OCI-LY3 (cell line): ENCODE measurements around the gene RASEF.

Experiments used
- H2AFZ ChIP-seq: fragments of 200-600, 300-600 bp; shearing (Covaris generic); 2 replicates; pipeline ENCODE4 v1.6.0; 2014; ENCODE audit warnings: antibody characterized with exemption, low read depth, low read length
- H3K27ac ChIP-seq: fragments of 200-600, 300-600 bp; sonication (generic); 2 replicates; pipeline ENCODE4 v1.5.1; 2014; ENCODE audit warnings: mild to moderate bottlenecking, low read length, moderate library complexity, mixed read lengths
- H3K27me3 ChIP-seq: fragments of 200-600, 300-600 bp; sonication (generic); 2 replicates; pipeline ENCODE4 v1.6.1; 2014; ENCODE audit warnings: low read depth, low read length, mixed read lengths
- H3K36me3 ChIP-seq: fragments of 200-600, 300-600 bp; sonication (generic); replicated peaks from 2 replicates; pipeline ENCODE3; 2014; ENCODE audit warnings: low read depth, low read length, mixed read lengths
- H3K4me1 ChIP-seq: fragments of 300-600, 200-600 bp; sonication (generic); 2 replicates; pipeline ENCODE4 v1.6.1; 2014; ENCODE audit warnings: low read length, mixed read lengths
- H3K4me2 ChIP-seq: fragments of 200-600, 300-600 bp; sonication (generic); 2 replicates; pipeline ENCODE4 v1.6.1; 2014; ENCODE audit warnings: low read length, mixed read lengths
- H3K4me3 ChIP-seq: fragments of 300-600, 200-600 bp; sonication (generic); 2 replicates; pipeline ENCODE4 v1.5.1; 2014; ENCODE audit warnings: antibody characterized with exemption, mild to moderate bottlenecking, low read length, moderate library complexity
- H3K79me2 ChIP-seq: fragments of 300-600, 200-600 bp; shearing (Covaris generic); 2 replicates; pipeline ENCODE4 v1.6.1; 2014; ENCODE audit warnings: mild to moderate bottlenecking, low read length, mixed read lengths
- H3K9ac ChIP-seq: fragments of 300-600, 200-600 bp; shearing (Covaris generic); 2 replicates; pipeline ENCODE4 v1.6.0; 2014; ENCODE audit warnings: mild to moderate bottlenecking, low read length, moderate library complexity
- H3K9me3 ChIP-seq: fragments of 200-600, 300-600 bp; shearing (Covaris generic); 2 replicates; pipeline ENCODE4 v1.6.1; 2014; ENCODE audit warnings: low read length, mixed read lengths; ENCODE audit not compliant: insufficient read depth
- H4K20me1 ChIP-seq: fragments of 200-600, 300-600 bp; sonication (generic); 2 replicates; pipeline ENCODE4 v1.6.1; 2016; ENCODE audit warnings: low read length, mixed read lengths; ENCODE audit not compliant: insufficient read depth
- CTCF ChIP-seq: fragments of 200-600, 300-600 bp; sonication (generic); IDR thresholded peaks from 2 replicates; pipeline ENCODE4 v1.5.1; 2014; ENCODE audit warnings: antibody characterized with exemption, low read length, low read depth
- EZH2phosphoT487 ChIP-seq: fragments of 200-600 bp; shearing (Covaris generic); IDR thresholded peaks from 2 replicates; pipeline ENCODE4 v1.6.1; 2018; ENCODE audit warnings: antibody characterized with exemption, mixed run types, low read depth

The RASEF gene

GRCh38 chr9:83005361-83005760, 57.6 kb downstream of the RASEF start:
- TF ChIP-seq EZH2phosphoT487 (no peak), CTCF (no peak)

GRCh38 chr9:83002329-83002728, 60.6 kb downstream of the RASEF start:
- Histone ChIP-seq H3K36me3 (no peaks in the 10 kb centered on the region), H3K9me3 (no peaks in the 10 kb centered on the region), H3K4me3 (no peak overlapping the region), H3K79me2 (no peaks in the 10 kb centered on the region), H3K4me1 (peaks cover 10% of the 10 kb centered on the region), H4K20me1 (no peaks in the 10 kb centered on the region), H3K27ac (no peak overlapping the region), H3K9ac (no peak overlapping the region), H3K27me3 (no peaks in the 10 kb centered on the region), H2AFZ (no peak overlapping the region), H3K4me2 (no peak overlapping the region)
- TF ChIP-seq EZH2phosphoT487 (no peak), CTCF (no peak)

More at GRCh38 chr9:83005361-83005760, 57.6 kb downstream of the RASEF start:
- peaks cover 10% of the 10 kb centered on the region for H3K4me1 ChIP-seq
- no peak overlapping the region for H3K4me2 ChIP-seq
- H3K36me3 ChIP-seq, result no peaks in the 10 kb centered on the region
- H3K9ac ChIP-seq, result no peak overlapping the region
- no peaks in the 10 kb centered on the region for H4K20me1 ChIP-seq
- H3K27ac ChIP-seq, result no peak overlapping the region
- H3K4me3 ChIP-seq, result no peak overlapping the region
- 0 out of 2 replicates have a peak, but pooled peaks cover 3% of the 10 kb centered on the region for H3K27me3 ChIP-seq
- no peaks in the 10 kb centered on the region for H3K9me3 ChIP-seq
- no peaks in the 10 kb centered on the region for H3K79me2 ChIP-seq
- H2AFZ ChIP-seq, result no peak overlapping the region

GRCh38 chr9:83000765-83001164, 62.2 kb downstream of the RASEF start:
- Histone ChIP-seq H3K36me3 (no peaks in the 10 kb centered on the region), H3K4me1 (peaks cover under 1% of the 10 kb centered on the region; the same call in 1 of the 2 replicates), H3K27ac (no peak overlapping the region), H3K4me2 (no peak overlapping the region), H3K79me2 (no peaks in the 10 kb centered on the region), H4K20me1 (no peaks in the 10 kb centered on the region), H3K4me3 (no peak overlapping the region), H3K9me3 (no peaks in the 10 kb centered on the region), H3K27me3 (no peaks in the 10 kb centered on the region), H2AFZ (no peak overlapping the region), H3K9ac (no peak overlapping the region)
- TF ChIP-seq CTCF (no peak), EZH2phosphoT487 (no peak)

- no peaks in the 10 kb centered on the region for H4K20me1 ChIP-seq
- no peaks in the 10 kb centered on the region for H3K9me3 ChIP-seq
- no peaks in the 10 kb centered on the region for H3K36me3 ChIP-seq
- no peaks in the 10 kb centered on the region for H3K79me2 ChIP-seq
- H3K27ac ChIP-seq, result no peak overlapping the region
- no peak overlapping the region for H3K4me3 ChIP-seq
- no peak overlapping the region for H3K9ac ChIP-seq
- no peak overlapping the region for H3K4me2 ChIP-seq
- no peaks in the 10 kb centered on the region for H3K4me1 ChIP-seq
- no peak overlapping the region for H2AFZ ChIP-seq
- TF ChIP-seq CTCF (no peak), EZH2phosphoT487 (no peak)
- H3K27me3 ChIP-seq, result no peaks in the 10 kb centered on the region
Measured at GRCh38 chr9:82998409-82998808, 64.5 kb downstream of the RASEF start.
